LoVo (cell line): Measurements from ENCODE around the gene AASS.

Experiments
- DNase-seq: peaks from one replicate; pipeline ENCODE4 v3.0.0-alpha.2; 2016; ENCODE audit warnings: low spot score

AASS gene

GRCh38 chr7:122118757-122119156 is 25.3 kb downstream of the AASS start:
- no peak for DNase-seq

- no peak for DNase-seq
Measured at GRCh38 chr7:122103064-122103463, 41.0 kb downstream of the AASS start.

- no peak for DNase-seq
Measured at GRCh38 chr7:122100021-122100420, 44.0 kb downstream of the AASS start.

GRCh38 chr7:122095642-122096041 is 48.4 kb downstream of the AASS start:
- no peak for DNase-seq

- DNase-seq, result no peak
Measured at GRCh38 chr7:122094549-122094948, 49.5 kb downstream of the AASS start.

DNA sequence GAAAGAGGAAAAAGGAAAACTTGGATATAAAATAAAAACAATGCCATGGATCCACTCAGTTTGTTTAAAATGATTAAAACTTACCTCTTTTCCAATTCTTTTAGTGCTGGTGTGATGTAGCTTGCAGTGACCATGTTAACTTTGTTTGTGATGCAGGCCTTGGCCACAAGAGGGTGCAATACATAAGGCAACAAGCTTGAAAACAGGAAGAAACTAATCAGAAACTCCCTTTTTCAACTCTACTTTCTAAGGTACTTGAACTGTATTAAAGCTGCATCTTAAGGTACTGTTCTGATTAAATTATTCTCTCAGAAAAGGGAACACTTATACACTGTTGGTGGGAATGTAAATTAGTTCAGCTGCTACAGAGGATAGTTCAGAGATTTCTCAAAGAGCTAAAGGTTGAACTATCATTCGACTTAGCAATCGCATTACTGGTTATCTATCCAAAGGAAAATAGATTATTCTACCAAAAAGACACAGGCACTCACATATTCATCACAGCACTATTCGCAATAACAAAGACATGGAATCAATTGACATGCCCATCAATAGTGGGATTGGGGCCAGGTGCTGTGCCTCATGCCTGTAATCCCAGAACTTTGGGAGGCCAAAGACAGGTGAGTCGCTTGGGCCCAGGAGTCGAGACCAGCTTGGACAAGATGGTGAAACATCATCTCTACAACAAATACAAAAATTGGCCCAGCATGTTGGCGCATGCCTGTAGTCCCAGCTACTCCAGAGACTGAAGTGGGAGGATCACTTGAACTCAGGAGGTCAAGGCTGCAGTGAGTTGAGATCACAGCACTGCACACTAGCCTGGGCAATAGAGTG is 50.9 kb downstream of the AASS start:
- peak; percentile 79 for DNase-seq

- DNase-seq, result no peak
Measured at GRCh38 chr7:122082670-122083069, 61.4 kb downstream of the AASS start.

DNA sequence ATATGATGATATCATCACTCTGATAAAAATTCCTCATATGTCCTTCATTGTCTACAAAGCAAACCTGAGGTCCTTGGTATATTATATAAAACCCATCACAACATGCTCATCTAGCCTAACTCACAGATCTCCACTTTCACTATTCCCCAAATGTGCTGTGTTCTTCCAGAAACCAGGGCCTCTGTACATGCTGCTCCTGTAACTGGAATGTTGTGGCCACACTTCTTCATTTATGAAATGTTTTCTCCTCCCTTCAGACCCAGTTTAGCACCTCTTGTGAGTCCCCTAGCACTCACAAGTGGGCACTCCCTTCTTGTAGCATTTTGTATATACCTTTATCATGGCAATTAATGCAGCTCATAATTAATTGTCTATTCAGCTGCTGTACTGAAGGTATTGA is 61.9 kb downstream of the AASS start:
- DNase-seq, result no peak

DNA sequence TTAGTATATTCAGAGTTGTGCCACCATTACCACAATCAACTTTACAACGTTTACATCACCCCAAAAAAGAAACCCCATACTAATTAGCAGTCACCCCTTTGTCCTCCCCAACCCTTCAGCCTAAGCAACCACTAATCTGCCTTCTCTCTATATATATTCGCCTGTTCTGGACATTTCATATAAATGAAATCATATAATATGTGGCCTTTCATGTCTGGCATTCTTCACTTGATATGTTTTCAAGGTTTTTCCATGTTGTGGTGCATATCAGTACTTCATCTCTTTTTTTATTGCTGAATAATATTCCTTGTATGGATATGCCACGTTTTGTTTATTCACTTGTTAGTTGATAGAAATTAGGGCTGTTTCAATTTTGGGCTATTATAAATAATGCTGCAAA is 70.4 kb downstream of the AASS start:
- no peak for DNase-seq

GRCh38 chr7:122072924-122073599 is 71.0 kb downstream of the AASS start:
- no peak for DNase-seq

DNA sequence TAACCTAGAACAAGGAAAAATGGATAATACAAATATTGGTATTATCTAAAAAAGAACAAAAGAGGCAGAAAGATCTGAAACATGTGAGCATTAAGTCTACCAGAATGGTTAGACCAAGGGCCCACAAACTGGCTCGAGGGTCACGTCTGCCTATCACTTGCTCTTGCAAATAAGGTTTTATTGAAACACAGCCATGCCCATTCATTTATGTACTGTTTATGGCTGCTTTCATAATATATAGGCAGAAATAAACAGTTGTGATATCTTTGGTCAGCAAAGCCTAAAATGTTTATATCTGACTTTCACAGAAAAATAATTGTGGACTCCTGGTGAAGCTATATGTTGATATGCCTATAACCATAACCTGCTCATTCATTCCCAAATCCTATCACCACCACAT is 71.8 kb downstream of the AASS start:
- DNase-seq, result no peak

GRCh38 chr7:122070834-122071233 is 73.2 kb downstream of the AASS start:
- DNase-seq, result no peak

- no peak for DNase-seq
Measured at GRCh38 chr7:122070062-122070461, 74.0 kb downstream of the AASS start.

- DNase-seq, result no peak
Measured at GRCh38 chr7:122068999-122069398, 75.0 kb downstream of the AASS start.

DNA sequence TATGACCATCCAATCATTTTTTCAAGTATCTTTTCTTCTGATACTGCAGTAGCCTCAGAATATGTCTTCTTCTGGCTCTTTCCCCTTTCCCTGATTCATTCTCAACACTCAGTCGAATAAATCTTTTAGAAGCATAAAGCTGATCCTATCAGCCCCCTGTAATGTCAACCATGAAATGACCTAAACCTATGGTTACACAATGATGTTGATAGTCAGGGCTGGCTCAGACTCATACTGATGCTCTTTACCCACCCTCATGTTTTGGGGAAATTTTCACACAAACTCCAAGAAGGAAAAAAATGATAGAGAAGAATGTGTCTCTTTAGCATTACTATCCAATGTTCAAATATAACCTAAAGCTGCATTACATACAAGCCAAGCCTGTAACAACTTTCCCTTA is 76.0 kb downstream of the AASS start:
- no peak for DNase-seq

DNA sequence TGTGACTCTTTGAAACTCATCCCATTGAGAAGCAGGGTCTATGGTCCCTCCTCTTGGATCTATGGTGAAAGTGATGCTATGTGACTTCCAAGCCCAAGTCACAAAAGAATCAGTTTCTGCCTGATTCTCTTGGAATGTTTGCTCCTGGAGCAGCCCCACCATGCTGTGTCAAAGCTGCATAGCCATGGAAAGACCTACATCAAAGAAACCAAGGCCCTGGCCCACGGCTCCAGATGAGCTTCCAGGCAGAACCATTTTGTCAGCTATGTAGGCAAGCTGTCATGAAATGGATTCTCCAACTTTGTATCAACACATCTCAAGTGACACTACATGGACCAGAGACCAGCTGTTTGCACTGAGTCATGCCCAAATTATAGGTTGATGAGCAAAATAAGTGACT is 77.0 kb downstream of the AASS start:
- DNase-seq, result no peak

GRCh38 chr7:122064971-122065370 is 79.1 kb downstream of the AASS start:
- no peak for DNase-seq

GRCh38 chr7:122063146-122063545 is 80.9 kb downstream of the AASS start:
- no peak for DNase-seq

- DNase-seq, result no peak
Measured at GRCh38 chr7:122059542-122059941, 84.5 kb downstream of the AASS start.

DNA sequence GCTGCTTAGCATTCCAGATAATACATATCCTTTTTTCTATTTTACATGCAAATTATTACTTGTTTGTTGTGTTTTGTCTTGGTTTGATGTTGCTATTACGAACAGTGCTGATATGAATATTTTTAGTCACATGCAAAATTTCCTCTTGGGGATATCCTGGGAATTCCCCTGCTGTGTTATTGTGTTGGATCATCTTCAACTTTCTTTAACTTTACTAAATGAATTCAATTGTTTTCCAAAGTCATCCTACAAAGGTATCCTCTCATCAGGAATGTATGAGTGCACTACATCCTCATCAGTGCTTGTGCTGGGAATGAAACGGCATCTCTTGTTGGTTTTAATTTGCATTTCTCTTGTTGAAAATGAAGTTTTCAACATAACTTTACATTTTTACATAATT is 87.1 kb downstream of the AASS start:
- no peak for DNase-seq

- no peak for DNase-seq
Measured at GRCh38 chr7:122055073-122055472, 89.0 kb downstream of the AASS start.

DNA sequence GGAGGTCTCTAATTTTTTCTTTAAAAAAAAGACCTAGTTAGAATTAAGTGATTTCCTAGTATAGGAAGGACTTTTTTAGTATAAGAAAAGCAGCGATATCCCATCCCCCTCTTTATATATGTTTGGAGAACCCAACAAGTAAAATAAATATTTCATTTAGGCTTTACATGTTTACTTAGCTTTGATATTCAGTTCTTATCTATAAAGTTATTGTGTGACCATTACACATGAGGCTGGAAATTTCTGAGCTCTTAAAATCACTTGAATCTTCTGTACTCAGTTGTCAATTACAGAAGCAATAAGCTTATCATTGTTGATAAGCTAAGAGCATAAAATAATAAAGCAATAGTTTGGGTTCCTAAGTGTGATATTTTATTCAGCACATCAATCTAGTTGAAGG is 89.7 kb downstream of the AASS start:
- no peak for DNase-seq

- no peak for DNase-seq
Measured at GRCh38 chr7:122046402-122046801, 97.6 kb downstream of the AASS start.

GRCh38 chr7:122040147-122040546 is 103.9 kb downstream of the AASS start:
- no peak for DNase-seq
